Epidermal melanocyte (primary cell): ENCODE measurements around the gene FRMD4B.
"Not testable (repeated sequence)": the region's sequence is repeated elsewhere in the genome, so short reads cannot be mapped to it uniquely, and the experiment has no call there.

Experiments
- DNase-seq: peaks from one replicate; pipeline ENCODE4 v3.0.0; 2011; ENCODE audit warnings: low spot score; ENCODE audit not compliant: insufficient read length

The FRMD4B gene

DNA sequence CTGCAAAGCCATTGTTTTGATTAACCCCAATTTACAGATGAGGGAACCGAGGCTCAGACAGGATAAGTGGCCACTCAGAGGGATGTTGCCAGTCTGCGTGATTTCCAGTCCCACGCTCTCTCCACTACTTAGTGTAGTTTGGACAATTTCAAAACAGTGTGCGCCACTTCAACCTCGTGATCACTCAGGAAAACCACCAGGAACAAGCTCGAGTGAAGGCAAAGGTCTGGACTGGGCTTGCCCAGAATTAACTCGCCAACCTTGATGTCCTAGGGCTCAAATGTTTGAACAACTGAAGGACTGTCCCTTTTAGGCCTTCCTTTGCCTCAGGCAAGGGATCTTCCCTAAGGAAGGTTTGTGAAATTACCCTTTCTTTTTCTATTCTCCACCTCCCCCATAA, 139.3 kb downstream of the FRMD4B start:
- no peak for DNase-seq

DNA sequence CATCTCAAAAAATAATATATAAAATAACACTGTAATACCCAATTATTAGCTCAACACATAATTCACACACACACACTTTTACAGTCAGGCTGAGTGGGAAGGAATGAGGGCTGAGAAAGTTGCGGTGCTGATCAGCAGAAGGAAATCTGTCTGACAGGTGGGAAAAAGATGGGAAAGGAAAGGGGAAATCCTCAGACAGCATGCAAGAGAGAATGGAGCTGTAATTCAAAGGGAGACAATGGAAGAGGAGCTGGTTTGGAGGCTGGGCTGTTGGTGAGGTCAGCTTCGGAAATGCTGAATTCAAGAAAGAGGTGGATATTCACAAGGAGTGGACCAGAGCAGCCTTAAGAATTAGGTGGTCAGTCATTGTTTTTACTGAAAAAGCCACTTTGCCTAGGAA, 141.8 kb downstream of the FRMD4B start:
- DNase-seq, result no peak

DNA sequence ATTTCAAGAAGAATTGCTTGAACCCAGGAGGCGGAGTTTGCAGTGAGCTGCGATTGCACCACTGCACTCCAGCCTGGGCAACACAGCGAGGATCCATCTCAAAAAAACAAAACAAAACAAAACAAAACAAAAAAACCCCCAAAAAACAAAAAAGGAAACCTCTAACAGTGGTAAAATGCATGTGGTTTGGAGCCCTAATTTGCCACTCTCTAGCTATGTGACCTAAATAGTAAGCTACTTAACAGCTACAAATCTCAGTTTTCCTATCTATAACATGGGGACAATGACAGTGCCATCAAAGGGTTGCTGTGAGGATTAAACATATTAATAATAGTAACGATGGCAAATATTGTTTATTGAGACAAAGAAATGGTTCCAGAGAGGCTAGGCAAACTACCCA, 144.1 kb downstream of the FRMD4B start:
- DNase-seq, result no peak

DNA sequence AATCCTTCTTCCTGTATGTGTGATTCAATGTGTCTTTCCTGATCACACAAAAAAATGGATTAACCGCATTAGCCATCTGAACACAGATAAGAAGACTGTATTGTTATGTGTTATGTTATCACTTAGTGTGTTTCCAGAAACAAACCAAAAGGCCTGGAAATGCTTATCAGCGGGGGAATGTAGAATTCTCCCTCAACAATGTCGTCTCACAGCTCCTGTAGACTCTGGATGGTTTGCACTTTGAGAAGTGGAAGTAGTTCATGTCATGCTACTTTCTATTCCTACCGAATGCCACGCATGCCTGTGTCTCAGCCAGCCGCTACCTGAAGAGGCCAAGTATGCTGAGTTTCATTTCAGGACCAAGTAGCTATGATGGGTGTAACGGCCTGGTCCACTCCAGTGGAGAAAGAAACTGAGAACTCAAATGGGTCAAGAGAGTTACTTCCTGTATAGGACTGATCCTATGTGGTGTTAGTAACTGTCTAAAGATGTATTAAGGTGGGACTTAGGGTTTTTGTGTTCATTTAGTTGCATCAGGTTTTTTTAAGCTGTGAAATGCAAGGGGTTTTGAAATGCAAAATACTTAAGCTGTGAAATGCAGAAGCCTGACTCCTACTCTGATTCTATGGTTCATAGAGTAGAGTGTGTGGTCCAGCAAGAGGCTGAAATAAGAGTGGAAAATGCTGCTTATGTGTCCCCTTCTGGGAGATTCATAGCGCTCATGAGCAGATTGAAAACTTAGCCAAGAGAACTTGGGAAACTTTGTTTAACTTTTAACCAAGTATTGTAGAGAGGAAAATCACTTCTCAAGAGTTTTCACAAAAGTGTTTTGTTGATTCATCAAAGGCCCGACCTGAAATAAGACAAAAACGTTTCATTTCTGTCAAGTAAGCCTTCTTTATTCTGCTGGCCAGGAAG, 145.0 kb downstream of the FRMD4B start:
- DNase-seq, result no peak

DNA sequence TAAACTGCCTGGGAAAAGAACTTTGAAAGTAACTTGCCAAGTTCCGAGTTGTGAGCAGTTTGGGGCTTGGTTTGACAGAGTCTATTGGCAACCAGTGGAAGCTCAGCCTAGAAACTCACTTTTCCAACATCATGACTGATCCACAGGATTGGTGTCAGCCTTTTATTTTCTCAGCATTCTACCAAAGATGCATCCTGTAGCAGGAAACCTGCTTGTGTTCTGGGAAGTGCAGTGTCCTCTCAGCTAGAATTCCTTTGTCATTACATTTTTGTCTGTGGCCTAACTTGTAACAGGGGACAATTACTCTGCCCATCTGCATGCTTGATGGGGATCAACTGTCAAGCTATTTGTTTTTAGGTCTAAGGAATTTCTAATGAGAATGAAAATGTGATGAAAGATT, 146.8 kb downstream of the FRMD4B start:
- no peak for DNase-seq

DNA sequence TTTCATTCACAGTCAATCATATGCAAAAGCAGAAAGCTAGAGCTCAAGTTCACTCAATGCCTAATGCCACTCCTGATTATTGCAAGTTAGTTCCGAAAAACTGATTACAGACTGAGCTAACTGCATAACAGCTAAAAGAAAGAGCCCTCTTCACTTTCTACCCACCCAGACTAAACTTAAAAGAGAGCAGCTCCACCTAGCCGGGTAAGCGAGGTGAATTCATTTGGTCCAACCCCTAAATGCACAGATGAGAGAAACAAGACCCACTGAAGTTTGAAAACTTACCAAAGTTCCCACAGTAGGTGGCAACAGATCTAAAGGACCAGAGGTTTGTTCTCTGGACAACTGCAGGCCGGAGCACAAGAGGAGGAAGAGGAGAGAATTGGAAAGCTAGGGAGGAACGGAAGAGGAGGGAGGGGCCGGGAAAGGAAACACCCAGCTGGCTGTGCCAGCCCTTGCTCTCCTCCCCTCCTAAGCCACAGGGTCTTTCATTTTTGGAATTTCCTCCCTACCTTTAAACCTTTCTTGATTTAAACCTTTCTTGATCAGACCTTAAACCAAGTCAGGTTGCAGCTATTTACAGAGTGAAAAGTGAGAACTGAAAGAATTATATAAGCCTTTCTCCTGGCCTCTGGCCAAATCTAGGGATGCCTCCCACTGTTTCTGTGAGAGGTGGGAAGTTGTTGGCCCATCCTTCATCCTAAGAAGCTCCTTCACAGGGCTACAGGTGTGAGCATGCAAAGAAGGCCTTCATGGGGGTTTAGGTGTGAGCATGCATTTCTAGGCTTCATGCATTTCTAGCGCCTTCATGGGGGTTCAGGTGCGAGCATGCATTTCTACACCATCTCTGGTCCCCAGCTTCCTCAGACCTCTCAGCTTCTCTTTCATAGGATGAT, 148.8 kb downstream of the FRMD4B start:
- no peak for DNase-seq

DNA sequence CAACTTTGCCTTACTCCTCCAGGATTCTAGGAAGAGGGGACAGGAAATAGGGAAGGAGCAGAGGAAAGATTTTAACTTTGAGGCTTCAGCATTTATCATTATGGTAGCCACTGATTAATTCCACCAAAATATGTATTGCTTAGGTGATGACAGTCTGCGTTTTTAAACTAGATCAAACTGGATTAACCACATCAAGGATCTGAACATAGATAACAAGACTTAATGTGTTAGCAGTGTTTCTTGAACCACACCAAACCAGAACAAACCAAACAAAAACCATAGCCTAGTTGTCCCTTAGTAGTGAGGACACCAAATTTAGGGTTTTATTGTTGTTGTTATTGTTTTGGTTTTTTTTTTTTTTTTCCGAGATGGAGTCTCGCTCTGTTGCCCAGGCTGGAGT, 150.0 kb downstream of the FRMD4B start:
- no peak for DNase-seq

DNA sequence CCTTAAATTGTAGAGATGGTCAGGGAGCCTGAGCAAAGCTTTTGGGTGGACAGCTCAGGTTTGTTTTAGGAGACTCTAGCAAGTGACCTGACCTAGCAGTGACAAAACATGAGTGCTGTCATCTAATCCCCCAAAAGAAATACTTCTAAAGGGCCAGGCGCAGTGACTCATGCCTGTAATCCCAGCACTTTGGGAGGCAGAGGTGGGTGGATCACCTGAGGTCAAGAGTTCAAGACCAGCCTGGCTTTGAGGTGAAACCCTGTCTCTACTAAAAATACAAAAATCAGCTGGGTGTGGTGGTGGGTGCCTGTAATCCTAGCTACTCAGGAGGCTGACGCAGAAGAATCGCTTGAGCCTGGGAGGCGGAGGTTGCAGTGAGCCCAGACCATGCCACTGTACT, 150.7 kb downstream of the FRMD4B start:
- DNase-seq, result not testable (repeated sequence)

DNA sequence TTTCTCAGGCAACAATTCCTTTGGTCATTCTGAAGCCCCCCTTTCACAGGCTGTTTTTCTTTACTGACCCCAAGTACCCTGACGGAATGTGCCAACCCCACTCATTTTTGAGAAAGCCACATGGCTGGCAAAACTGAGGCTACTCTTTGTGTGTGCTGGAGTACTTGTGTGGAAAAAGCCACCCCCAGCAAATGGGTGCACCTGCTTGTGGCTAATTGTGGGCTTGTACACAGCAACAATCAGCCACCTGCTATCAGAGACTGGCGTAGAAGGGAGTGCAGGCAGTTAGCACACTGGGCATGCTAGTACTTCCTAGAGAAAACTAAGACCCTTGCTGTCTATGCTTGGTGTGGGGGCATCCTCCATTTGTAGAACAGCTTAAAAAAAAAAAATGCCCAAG, 153.4 kb downstream of the FRMD4B start:
- DNase-seq, result no peak

DNA sequence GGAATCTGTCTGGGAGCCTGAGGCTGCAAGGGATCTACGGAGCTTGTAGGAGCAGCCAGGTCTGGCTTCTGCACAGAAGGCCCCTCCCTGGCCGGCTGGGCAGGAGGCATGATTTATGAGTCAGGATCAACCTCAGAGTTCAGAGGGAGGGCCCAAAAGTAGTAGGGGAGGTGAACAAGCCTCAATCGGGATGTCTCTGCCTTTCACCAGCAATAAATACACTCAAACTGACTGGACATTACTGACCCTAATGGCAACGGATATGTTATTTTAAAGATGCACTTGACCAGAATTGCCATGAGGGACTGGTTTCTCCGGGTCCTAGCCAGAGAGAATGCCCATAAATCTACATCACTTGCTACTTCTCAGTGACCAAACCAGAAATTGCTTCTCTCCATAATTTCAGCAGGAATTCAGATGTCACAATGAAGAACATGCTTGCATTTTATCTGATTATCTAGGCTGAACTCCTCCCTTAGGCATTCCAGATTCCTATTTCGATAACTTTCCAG, 153.9 kb downstream of the FRMD4B start:
- no peak for DNase-seq

DNA sequence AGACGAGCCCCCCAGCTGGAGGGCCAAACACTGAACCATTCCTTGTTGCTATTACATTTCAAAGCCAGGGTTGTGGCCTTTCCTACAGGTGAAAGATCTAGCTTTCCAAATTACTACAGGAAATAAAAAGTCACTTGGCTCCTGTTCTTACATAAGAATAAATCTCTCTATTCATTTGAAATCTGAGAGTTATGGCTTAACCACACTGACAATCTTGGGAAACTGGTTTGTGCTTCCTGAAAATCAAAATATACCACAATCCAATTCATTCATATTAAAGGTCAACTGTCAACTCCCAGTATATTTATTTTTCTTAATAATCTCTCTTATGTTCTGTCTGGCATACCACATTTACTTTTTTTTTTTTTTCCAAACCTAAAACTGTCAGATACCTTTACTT, 159.8 kb downstream of the FRMD4B start:
- DNase-seq, result no peak

DNA sequence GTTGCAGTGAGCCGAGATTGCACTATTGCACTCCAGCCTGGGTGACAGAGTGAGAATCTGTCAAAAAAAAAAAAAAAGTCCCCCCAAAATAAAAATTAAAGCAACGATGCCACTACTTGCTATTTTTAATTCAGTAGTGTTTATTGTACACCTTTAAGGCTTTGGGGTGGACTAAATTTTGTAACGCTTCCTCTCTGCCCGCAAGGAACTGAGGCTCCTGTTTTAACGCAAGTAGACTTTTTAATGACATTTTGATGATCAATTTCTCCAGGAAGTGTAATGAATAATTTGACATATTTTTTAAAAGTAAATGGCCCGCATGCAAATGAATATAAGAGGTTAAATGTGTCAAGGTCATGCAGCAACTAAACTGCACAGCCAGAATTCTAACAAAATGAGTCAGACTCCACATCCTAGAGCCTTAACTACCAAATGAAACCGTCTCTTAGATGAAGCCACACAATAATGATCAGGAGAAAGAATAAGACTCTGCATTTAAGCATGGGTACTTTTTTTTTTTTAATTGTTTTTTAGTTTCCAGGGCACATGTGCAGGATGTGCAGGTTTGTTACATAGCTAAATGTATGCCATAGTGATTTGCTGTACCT, 166.7 kb downstream of the FRMD4B start:
- no peak for DNase-seq

DNA sequence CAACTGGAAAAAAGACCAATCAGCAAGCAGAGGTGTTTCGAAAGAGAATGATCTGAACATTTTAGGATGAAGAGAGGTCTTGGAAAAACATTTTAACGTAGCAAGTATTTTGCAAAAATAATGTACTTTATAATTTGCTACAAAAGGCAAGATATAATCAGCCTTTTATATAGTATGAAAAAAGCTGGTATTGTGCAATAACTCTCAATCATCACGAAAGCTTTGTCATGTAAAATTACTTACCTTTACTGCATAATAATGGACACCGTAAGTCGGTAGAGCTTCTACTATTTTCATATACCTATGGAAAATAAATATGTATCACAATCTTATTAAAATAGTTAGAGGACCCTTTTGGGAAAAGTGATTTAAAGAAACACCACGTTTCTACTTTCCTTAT, 167.8 kb downstream of the FRMD4B start:
- DNase-seq, result no peak

DNA sequence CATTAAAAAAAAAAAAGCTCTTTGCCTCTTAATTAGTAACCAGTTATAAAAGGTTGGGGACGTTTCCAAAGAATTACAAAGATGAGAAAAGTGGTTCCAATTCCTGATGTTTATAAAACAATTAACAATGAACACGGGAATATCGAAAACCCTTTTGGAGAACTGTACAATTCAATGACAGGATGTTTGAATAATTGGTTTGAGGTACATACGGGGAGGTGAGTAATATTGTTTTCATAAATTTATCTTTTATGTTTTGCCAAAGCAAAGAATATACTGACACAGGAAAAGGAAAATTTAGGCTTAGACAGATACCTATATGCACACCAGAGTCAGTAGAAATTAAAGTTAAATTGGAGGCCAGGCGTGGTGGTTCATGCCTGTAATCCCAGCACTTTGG, 168.9 kb downstream of the FRMD4B start:
- no peak for DNase-seq

DNA sequence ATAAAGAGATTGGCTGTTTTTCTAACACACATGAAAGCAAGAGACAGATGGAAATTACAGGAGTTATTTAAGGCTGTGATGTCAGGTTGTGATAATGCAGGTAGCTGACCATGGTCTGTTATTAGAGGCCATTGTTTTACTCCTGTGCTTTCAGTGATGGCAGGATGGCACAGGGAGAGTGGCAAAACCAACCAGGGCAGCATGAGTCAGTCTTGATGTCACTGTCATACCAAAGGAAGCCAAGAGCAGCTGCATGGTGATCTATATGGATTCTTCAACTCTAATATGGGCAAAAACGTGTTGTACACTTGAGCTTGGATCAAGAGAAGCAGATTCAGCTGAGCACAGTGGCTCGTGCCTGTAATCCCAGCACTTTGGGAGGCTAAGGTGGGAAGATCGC, 171.6 kb downstream of the FRMD4B start:
- no peak for DNase-seq

DNA sequence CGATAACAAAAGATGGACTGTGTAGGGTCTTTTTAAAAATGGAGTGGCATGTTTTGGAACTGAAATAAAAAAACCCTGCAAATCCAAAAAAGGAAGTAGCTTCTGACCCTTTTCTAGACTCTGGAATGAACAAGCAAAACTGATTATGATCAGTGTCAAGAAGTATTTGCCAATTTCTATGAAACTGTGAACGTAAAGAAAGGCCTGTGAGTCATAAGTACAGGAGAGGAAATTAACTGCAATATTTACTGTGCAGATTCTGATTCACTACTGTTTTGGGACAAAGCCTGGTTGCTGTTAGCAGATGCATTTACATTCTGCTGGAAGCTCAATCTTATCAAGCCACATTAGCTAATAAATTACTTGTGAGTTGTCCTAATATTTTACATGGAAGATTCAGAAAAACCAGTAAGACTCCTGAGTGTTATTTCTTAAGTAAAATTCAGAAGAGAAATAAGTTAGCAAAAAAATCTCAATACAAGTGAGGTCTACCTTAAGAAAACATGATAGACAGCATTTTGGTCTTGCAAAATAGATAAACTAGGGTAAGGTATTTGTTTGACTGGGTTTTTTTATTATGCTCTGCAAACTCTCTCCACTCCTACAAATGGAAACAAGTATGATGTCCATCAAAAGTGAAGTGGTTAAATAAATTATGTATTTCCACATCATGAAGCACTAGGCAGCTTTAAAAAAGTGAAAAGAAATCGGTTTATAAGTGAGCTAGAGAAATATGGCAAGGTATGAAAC, 173.3 kb downstream of the FRMD4B start:
- DNase-seq, result no peak

DNA sequence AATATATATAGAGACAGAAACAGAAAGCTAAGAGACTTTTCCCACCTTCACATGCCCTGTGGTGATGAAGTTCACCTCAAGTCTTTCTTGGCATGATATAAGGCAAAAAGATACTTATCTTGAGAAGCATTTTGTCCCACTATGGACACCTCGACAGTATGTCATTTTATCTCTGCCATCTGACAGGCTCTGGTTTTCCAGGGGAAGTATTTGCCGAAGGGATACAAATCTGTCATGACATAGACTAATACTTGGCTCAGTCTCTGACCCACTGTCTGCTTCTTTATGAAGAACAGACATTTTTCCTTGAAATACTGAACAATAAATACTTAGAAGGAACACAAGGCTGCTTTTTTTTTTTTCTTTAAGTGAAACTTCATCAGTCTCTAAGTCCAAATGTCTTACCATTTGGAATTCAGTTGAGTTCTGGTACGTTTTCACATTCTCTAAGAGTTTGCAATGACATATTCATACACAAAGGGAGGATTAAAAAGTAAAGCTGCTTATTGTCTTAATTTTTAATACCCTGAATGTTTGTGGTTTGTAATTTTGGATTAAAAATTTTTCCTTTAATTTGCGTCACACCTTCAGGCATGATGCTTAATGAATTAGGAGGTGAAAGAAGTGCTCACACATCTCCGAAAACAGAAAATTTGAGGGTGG, 175.7 kb downstream of the FRMD4B start:
- no peak for DNase-seq

DNA sequence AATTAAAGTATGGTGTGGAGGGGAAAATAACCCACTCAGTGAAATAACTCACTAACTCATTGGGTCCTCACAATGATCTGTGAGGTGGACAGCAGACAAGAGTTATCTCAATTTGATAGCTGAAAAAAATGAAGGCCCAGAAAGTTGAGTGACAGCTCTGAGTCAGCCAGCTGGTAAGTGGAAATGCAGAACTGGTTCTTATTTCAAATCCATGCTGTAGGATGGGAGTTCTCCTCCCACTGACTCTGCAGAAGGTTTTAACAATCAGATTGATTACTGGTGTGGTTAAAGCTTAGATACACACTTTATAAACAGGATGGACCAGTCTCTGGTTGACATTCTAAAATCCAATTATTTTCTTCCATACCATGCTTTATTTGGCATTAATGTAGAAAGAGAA, 176.5 kb downstream of the FRMD4B start:
- DNase-seq, result no peak

DNA sequence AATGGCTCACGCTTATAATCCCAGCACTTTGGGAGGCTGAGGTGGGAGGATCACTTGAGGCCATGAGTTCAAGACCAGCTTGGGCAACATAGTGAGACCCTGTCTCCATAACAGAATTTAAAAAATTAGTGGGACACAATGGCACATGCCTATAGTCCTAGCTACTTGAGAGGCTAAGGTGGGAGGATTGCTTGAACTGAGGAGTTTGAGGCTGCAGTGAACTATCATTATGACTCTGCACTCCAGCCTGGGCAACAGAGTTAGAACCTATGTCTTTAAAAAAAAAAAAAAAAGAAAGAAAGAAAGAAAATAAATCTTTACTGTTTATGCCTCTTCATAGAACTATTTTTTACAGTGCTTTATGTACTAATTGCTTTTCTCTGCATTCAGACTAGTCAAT, 178.9 kb downstream of the FRMD4B start:
- no peak for DNase-seq

DNA sequence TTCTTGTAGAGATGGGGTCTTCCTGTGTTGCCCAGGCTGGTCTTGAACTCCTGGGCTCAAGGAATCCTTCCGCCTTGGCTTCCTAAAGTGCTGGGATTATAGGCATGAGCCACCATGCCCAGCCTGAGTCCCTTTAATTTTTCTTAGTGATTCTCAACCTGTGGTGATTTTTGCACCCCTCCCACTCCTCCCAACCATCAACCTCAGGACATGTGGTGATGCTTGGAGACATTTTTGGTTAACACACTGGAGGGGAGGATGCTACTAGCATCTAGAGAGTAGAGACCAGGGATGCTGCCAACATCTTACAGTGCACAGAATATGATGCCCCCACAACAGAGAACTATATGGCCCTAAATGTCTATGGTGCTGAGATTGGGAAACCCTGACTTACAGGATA, 180.5 kb downstream of the FRMD4B start:
- DNase-seq, result no peak
